ENCODE measurements around the gene ACKR2.

The ACKR2 gene, protein sequence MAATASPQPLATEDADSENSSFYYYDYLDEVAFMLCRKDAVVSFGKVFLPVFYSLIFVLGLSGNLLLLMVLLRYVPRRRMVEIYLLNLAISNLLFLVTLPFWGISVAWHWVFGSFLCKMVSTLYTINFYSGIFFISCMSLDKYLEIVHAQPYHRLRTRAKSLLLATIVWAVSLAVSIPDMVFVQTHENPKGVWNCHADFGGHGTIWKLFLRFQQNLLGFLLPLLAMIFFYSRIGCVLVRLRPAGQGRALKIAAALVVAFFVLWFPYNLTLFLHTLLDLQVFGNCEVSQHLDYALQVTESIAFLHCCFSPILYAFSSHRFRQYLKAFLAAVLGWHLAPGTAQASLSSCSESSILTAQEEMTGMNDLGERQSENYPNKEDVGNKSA

DNA sequence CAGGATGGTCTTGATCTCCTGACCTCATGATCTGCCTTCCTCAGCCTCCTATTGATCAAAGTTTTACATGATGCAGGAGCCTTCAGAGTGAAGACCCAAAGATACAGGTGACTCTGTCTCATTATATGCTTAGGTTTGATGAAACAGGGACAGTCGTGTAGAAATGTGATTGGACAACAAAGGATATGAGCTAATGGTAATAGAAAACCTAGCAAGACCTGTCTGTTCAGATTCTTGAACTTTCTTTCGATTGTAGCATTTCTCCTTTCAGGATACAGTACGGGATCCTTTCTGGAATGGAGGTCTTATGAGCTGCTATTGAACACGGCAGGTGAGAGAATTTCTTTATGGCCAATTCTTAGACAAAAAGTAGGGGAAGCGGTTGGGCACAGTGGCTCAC, at the start of gene ACKR2:
TSS of gene ACKR2 (plus strand) at position 244 of the 400 bp plus-strand sequence. CDS start 55,058 bp downstream, outside the sequence.
- no peak for DNase-seq (ENCODE audit: low spot score)

DNA sequence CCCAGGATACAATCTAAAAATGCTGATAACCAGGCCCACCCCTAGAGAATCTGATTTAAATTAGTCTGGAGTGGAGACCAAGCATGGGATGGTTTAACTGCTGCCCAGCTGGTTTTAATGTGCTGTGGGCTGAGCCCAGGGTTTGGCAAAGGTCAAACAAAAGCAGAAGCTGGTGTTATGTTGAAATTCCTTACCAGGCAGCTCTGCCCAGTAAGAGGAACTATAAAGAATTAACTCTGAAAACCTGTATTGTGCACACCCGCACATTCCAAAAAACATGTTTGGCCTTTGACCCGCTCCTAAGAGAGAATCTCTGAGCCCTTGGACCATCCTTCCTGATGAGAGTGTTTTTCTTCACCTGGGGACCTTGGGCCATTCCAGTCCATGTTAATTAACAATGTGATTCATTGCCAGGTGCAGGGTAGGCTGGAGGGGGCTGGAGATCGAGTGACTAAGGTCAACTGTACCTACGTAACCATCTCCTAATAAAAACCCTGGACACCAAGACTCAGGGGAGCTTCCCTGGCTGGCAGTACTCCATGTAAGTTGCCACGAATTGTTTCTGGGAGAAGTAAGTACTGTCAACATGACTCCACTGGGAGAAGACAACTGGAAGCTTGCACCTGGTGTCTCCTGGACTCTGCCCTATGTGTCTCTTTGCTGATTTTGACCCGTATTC, 47.1 kb upstream of the ACKR2 start:
- DNase-seq (ENCODE audit: low spot score), result no peak

DNA sequence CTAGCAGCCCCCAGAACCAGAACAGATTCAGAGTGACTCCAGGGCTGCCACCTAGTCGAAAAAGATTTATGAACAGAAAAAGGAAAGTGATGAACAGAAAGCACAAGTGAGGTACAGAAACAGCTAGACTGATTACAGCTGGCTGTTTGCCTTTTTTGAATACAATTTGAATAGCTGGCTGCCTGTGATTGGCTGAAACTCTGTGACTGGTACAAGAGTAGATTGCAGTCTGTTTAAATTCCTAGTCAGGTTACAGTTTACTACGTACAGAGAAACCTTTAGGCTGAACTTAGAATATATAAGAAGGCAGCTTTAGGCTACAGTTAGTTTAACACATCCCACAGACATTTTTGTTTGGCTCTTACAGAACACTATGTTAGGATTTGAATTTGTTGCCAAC, 46.2 kb upstream of the ACKR2 start:
- DNase-seq (ENCODE audit: low spot score), result no peak

DNA sequence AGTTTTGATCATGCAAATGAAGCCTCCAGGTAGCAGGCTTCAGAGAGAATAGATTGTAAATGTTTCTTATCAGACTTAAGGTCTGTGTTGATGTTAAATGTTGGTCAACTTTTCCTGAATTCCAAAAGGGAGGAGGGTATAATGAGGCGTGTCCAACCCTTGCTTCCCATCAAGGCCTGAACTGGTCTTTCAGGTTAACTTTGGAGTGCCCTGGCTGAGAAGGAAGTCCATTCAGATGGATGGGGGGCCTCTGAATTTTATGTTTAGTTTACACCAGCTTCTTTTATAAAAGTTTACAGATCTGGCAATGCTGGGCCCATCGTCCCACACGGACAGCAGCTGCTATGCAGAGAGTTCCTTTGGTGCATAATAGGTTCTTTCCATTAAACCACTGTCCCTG, 45.1 kb upstream of the ACKR2 start:
- no peak for DNase-seq (ENCODE audit: low spot score)

DNA sequence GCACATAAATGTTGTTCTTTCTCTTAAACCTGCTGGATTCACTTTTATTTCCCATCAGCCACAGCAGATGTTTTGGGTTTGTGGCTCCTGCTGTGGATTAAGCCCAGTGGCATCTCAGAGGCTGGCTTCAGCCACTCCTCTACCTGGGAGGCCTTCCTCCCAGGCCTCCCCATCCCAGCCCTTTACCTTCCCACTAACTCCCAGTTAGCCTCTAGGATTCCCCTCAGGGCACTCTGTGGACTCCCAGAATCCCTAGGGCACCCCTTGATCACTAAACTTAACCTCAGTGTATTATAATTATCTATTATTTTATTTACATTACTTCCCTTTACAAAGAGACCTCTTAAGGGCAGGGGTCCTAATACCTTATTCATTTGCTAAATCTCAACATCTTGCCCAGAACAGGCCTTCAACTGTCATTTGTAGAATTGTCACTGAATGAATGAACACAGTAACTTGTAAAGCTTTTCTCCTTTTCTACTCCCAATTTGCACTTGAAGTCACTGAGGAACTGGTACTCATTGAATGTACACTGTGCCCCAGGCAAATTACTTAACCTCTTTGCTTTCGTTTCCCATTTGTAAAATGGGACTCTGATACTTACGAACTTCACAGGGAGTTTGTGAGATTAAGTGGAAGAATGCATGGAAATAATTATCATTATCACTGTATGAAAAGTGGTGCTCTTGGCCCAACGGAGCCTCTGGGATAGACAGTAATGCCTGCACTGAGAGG, 44.5 kb upstream of the ACKR2 start:
- no peak for DNase-seq (ENCODE audit: low spot score)

DNA sequence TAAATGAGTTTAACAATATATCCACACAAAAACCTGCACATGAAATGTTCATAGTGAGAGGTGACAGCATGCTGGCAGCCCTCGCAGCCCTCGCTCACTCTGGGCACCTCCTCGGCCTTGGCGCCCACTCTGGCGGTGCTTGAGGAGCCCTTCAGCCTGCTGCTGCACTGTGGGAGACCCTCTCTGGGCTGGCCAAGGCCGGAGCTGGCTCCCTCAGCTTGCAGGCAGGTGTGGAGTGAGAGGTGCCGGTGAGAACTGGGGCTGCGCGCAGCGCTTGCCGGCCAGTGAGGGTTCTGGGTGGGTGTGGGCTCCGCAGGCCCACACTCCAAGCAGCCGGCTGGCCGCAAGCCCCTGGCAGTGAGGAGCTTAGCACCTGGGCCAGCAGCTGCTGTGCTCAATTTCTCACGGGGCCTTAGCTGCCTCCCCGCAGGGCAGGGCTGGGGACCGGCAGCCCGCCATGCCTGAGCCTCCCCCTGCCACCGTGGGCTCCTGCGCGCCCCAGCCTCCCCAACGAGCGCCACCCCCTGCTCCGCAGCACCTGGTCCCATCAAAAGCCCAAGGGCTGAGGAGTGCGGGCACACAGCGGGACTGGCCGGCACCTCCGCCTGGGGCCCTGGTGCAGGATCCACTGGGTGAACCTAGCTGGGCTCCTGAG, 39.6 kb upstream of the ACKR2 start:
- no peak for DNase-seq (ENCODE audit: low spot score)

DNA sequence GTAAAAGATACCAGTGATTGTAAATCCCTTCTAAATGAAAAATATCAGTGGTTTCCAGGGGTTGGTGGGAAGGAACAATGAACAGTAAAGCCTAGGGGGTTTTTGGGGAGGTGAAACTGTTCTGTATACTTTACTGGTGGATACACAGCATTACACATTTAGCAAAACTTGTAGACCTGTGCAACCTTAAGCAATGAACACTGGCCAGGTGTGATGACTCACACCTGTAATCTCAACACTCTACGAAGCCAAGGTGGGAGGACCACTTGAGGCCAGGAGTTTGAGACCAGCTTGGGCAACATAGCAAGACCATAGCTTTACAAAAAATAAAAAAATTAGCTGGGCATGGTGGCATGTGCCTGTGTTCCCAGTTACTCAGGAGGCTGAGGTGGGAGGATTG, 38.0 kb upstream of the ACKR2 start:
- no peak for DNase-seq (ENCODE audit: low spot score)

DNA sequence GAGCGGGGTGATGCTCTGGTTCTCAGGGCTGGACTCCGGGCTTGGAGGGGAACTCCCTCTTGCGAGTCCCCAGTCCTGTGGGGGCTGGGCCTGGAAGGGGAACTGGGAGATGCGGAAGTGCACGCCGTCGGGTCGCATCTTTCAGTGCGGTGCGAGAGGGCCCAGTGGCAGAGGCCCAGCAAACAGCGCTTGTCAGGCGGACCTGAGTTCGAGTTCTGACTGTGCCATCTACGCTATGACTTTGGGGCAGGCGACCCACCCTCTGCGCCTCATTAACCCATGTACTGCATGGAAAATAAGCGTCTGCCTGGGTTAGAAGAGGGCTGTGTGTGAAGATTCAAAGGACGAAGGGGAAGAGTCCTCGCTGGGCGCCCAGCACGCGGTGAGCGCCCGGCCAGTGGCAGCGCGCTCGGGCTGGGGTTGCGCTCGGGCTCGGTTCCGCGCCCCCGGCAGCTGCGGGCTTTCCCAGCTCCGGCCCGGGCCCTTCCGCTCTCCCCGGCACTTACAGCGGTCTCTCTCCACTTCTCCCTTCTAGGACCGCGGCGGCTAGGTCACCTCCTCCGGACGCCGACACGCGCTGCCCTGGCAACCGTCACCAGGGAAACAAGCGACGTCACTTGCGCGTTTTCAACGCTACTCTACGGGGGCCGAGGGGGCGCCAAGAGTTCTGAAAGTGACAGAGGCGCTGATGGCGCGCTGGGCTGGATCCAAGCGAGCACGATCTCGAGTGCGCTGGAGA, 36.4 kb upstream of the ACKR2 start, which contains the start of gene CCDC13:
TSS of gene CCDC13 (minus strand) at position 584 of the 739 bp plus-strand sequence. CDS start 14,908 bp downstream, outside the sequence.
- peak; percentile 71 for DNase-seq (ENCODE audit: low spot score)

DNA sequence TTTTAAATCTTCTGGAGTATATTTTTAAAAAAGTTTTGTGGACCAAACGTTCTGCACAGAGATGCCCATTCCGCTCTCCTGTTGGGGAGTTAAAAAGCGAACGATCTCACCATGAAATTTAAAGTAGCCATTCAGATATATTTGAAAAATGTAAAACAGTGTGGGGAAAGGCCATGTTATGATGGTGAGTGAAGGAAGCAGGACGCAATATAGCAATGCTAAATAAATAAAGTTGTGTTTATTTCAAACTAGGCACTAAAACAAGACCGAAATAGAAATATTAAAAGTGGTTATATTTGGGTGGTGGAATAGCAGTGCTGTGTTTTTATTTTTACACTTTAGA, 35.9 kb upstream of the ACKR2 start:
- no peak for DNase-seq (ENCODE audit: low spot score)

DNA sequence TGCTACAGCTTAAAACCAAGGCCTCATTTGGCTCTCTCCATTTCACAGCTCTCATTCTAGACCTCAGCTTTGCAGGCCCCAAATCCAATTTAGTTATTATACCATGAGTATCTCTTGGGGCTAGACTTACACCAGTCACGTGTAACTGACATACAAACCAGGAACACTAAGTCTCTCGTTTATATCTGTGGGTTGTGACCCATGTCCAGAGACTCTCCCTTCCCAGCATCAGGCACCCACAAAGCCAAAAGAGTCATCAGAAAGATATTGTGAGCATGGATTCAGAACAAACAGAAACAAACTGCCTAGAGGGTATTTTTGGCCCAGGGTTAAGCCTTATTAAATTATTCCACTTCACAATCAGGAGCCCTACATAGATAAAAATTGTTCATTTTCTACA, 30.6 kb upstream of the ACKR2 start:
- DNase-seq (ENCODE audit: low spot score), result no peak

DNA sequence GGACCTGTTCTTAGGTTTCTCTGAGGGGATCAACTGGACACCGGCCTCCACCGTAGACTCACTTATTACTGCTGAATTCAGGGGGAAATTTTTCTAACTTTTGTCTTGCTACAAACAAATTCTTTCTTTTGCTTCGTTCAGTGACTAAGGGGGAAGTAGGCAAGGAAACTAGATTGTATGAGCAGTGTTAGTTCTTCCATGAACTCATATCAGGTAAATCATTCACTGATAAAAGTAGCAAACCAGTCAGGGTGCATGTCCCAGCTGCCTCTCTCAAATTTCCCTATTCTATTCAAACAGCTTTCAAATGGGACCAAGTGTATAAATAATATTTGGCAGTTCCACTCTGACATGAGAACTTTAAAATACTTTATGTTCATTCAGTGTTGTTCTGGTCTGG, 28.8 kb upstream of the ACKR2 start:
- DNase-seq (ENCODE audit: low spot score), result no peak

DNA sequence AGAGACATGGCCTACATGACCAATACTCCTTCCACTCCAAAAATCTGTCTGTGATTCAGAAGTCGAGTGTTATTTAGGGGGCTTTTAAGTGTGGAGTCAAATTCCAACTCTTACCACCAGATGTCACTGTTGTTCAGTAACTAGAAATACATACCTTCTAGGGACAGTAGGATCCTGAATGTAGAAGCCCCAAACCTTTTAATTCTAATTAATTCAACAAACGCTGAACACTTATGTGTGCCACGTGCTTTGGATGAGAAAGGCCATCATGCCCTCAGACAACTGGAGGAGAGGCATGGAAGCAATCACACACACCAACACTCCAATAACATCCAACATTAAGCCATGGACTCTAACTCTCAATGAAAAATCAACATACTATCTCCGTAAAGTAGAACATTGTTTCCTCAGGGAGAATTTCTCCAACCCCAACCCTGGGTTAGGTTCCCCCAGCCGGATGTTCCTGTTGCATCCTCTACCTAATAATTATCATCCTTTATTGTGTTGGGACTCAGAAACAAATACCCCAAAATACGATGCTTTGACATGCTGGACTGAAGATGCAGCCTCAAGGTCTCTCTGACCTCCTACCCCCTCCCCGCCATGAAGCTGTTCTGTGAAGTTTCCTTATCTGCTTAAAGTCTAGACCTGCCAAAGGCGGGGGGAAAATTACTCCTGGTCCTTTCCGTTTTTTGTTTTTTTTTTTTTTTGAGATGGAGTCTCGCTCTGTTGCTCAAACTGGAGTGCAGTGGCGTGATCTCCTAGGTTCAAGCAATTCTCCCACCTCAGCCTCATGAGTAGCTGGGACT, 28.1 kb upstream of the ACKR2 start:
- DNase-seq (ENCODE audit: low spot score), result peak; percentile 86

DNA sequence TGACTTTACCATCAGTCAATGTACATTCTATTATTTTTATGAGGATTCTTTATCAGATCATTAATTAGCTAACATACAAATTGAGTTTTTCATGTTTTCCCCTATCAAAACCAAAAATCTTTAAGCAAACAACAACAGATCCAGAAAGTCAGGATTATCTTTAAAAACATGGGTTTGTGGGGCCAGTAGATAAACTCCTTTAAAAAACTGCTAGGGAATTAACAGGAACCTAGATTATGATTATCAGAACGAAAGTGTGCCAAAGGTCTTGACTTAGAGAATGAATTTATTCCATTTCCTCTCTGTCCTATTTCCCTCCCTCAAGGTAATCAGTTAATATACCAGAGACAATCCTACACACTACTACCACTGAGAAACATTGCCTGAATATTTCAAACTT, 23.0 kb upstream of the ACKR2 start:
- DNase-seq (ENCODE audit: low spot score), result peak; percentile 41

DNA sequence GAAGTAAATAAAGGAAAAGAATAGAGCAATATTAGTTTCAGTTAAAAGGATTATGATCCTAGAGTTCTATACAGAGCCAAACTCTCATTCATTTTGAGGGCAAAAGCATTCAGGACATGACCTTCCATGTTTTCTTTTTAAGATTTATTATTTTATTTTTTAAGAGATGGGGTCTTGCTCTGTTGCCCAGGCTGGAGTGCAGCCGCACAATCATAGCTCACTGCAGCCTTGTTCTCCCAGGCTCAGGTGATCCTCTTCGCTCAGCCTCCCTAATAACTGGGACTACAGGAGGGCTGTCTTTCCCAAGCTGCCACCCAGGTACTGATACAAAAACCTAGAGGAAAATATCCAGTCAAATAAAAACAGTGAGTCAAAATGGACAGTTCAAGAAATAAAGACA, 22.6 kb upstream of the ACKR2 start:
- no peak for DNase-seq (ENCODE audit: low spot score)

DNA sequence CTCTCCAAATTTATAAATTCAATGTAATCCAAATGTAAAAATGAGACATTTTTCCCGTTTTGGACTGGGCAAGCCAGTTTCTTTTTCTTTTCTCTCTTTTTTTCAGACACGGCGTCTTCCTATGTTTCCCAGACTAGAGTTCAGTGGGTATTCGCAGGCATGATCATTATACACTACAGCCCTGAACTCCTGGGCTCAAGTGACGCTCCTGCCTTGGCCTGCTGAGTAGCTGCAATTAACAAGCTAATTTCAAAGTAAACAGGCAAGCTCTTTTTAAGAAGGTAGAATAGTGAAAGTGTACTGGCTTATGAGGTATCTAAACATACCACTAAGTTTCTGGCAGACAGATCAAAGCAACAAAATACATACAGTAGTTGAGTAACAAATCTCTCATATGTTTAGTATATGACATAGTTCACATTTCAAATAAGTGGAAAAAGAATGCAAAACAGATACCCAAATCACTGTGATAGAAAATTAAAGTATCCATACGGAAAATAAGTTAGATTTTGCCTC, 18.5 kb upstream of the ACKR2 start:
- no peak for DNase-seq (ENCODE audit: low spot score)

DNA sequence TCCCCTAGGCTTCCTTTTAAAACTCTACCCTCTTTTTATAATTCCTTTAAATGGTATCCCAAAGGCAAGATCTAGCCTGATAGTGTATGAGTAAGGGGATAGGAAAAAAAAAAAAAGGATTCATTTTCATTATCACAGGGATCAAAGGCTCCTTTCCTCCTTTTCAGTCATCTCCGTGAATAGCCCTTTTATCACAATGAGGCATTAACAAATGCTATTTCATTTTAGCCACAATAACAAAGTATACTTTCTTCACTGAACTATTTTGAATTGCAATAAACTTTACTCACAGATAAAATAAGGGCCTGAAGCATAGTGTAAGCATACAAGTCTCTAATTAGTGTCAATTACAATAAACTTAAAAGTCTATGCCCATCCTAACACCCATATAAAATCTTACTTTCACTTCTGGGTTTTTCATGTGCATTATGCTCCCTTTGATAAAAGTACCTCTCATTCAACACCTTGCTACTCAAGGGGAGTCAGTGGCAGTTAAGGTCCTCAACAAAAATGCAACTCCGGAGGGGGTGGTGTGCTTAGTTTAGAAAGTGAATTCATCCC, 13.5 kb upstream of the ACKR2 start:
- DNase-seq (ENCODE audit: low spot score), result no peak

DNA sequence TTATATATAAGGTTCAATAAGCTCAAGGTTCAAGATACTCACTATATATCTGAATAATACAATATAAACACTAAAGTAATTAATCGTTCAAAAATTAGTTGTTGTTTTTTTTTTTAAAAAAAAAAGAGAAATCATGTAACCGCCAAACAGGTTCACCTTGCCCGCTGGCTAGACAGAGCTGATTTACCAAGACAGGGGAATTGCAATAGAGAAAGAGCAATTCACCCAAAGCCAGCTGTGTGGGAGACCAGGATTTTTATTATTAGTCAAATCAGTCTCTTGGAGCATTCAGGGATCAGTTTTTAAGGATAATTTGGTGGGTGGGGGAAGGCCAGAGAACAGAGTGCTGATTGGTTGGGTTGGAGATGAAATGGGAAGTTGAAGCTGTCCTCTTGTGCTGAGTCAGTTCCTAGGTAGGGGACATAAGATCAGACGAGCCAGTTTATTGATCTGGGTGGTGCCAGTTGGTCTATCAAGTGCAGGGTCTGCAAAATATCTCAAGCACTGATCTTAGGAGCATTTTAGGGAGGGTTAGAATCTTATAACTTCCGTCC, 12.8 kb upstream of the ACKR2 start:
- no peak for DNase-seq (ENCODE audit: low spot score)

DNA sequence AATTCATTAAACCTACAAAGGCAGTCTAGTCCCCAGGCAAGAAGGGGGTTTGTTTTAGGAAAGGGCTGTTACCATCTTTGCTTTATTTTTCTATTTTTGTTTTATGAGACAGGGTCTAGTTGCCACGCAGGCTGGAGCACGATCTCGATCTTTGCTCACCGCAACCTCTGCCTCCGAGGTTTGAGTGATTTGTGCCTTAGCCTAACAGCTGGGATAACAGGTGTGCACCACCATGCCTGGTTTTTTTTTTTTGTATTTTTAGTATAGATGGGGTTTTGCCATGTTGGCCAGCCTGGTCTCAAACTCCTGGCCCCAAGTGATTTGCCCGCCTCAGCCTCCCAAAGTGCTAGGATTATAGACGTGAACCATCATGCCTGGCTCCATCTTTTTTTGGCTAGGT, 9.9 kb upstream of the ACKR2 start:
- DNase-seq (ENCODE audit: low spot score), result no peak

DNA sequence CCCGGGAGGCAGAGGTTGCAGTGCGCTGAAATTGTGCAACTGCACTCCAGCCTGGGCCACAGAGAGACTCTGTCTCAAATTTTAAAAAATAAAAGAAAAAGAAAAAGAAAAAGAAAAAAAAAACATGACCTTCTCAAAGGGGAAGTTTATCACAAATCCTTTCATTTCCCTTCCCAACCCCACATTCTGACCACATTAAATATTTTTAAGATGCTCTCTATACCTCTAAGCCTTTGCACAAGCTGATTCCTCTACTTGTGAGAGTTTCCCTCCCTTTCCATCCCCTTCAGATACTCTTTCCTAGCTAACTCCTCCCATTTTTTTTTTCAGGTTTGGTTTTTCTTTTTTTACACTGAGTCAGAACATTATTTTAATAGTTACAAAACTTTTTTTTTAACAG, 9.0 kb upstream of the ACKR2 start:
- DNase-seq (ENCODE audit: low spot score), result no peak

DNA sequence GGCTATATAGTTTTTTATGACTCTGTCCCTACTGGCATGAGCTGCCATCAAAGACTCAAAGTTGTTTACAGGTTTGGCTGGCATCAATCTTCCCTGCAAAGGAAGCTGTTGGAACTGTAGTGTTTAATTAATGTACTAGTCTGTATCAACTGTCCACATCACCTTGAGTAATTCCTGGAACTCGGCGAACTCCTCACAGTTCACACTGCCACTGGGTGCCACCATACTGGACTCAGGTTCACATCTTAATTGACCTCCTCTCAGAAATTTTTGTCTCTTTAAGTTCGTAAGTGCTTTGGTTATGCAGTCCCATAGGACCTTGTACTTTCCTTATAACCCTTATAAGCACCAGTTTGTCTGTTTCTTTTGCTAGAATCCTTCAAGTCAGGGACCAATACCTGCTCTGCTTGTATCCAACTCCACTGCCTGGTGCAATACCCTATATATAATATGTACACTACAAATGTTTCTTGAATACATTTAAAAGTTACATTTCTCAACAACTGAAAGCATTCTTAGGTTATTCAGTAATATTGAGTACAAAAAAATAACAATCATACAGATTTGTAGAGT, 8.1 kb upstream of the ACKR2 start:
- no peak for DNase-seq (ENCODE audit: low spot score)
